MCF 10A (cell line): ENCODE measurements around the gene RAD51D. TPM values are rescaled to one million over a fixed set of nuclear protein-coding genes. Genes with fewer than 3 reads are reported as not detected.

Source experiments
- BruUV-seq: library from RNA; stranded (reverse); fragments of 400-500 nt; replicated peaks from 2 replicates; lab custom pipeline; 2021; lab: Mats Ljungman, UMichigan
- CTCF ChIA-PET: fragments of 300-600 bp; sonication (Branson Sonifier 250); formaldehyde crosslinking; extraction: SDS; loops from one replicate; lab custom pipeline; 2021; ENCODE audit warnings: antibody characterized with exemption, inconsistent platforms; lab: Yijun Ruan, JAX
- POLR2A ChIA-PET: fragments of 300-600, 350-650 bp; sonication (Branson Sonifier 250); formaldehyde crosslinking; extraction: SDS; loops from one replicate; lab custom pipeline; 2020; ENCODE audit warnings: antibody characterized with exemption, inconsistent platforms; lab: Yijun Ruan, JAX
- DNase-seq: peaks from one replicate; pipeline ENCODE4 v3.0.0-alpha.2; 2018; ENCODE audit not compliant: unreplicated experiment
- H3K27ac Mint-ChIP-seq: one replicate; pipeline ENCODE4 v1.8.0; 2022; ENCODE audit warnings: mild to moderate bottlenecking, low read depth, mixed read lengths; ENCODE audit not compliant: unreplicated experiment
- H3K27me3 Mint-ChIP-seq: one replicate; pipeline ENCODE4 v1.8.0; 2022; ENCODE audit warnings: mixed read lengths; ENCODE audit not compliant: insufficient read depth, unreplicated experiment
- H3K36me3 Mint-ChIP-seq: one replicate; pipeline ENCODE4 v1.8.0; 2022; ENCODE audit warnings: mild to moderate bottlenecking, moderate library complexity, mixed read lengths; ENCODE audit not compliant: insufficient read depth, unreplicated experiment
- H3K4me1 Mint-ChIP-seq: one replicate; pipeline ENCODE4 v1.8.0; 2022; ENCODE audit warnings: mixed read lengths; ENCODE audit not compliant: insufficient read depth, unreplicated experiment
- H3K4me3 Mint-ChIP-seq: one replicate; pipeline ENCODE4 v1.8.0; 2022; ENCODE audit warnings: mild to moderate bottlenecking, moderate library complexity, mixed read lengths; ENCODE audit not compliant: unreplicated experiment
- H3K9me3 Mint-ChIP-seq: one replicate; pipeline ENCODE4 v1.8.0; 2022; ENCODE audit warnings: mixed read lengths; ENCODE audit not compliant: unreplicated experiment
- CTCF ChIP-seq: fragments of 200-600 bp; IDR thresholded peaks from one replicate; pipeline ENCODE4 v1.8.0; 2022; ENCODE audit warnings: antibody characterized with exemption, mild to moderate bottlenecking; ENCODE audit not compliant: unreplicated experiment
- intact Hi-C: fragments of 100-400 bp; cut with micrococcal nuclease; formaldehyde crosslinking; loops from 2 replicates; pipeline ENCODE4 v1.14.1; 2022
- total RNA-seq: library from RNA; stranded (reverse); gene quantifications from 2 replicates; pipeline ENCODE4 v1.2.3, GENCODE V29; 2022

The RAD51D gene
- total RNA-seq, 1 experiment from 2014 or later: 13.0 TPM

DNA sequence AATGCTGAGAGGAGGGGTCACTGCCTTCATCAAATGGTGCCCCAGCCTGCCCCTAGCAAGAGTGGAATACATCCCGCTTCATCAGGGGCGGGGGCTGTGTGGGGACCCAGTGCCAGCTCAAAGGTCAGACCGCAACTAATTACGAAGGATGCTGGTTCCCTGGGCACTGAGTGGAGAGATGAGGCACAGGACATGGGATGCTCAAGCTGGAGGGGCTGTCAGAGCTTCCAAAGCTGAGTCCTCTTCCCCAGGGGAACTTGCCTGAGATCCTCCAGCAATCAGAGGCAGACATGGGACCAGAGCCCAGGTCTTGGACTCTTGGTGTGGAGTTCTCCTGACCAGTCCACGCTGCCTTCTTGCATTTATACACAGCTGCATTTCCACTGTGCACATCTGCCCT, 46.9 kb upstream of the RAD51D start:
- Mint-ChIP-seq H3K4me3 (no peak overlapping the region), H3K27me3 (no peaks in the 10 kb centered on the region), H3K9me3 (no peaks in the 10 kb centered on the region), H3K27ac (no peak overlapping the region), H3K4me1 (peaks cover 5% of the 10 kb centered on the region), H3K36me3 (no peaks in the 10 kb centered on the region)
- DNase-seq: no peak
- intact Hi-C loops: no loop called here
- BruUV-seq: no TSS peak
- ChIA-PET CTCF (interaction anchor here (0.5 to 2.0 kb wide), 4 partner anchors 23 to 367 kb away, joined by 3 to 7 read pairs (median 4); no protein-coding TSS in a partner anchor), POLR2A (interaction anchor here (1.1 kb wide), 1 partner anchor 205 kb away, joined by 3 read pairs; the partner anchor contains the start of genes CCT6B and ZNF830)
- no peak for TF ChIP-seq CTCF

DNA sequence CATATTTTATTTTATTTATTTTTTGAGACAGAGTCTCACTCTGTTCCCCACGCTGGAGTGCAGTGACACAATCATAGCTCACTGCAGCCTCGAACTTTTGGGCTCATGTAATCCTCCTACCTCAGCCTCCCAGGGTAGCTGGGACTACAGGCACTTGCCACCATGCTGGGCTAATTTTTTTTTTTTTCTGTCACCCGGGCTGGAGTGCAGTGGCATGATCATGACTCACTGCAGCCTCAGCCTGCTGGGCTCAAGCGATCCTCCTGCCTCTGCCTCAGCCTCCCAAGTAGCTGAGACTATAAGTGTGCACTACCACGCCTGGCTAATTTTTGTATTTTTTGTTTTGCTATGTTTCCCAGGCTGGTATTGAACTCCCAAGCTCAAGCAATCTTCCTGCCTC, 45.1 kb upstream of the RAD51D start:
- Mint-ChIP-seq H3K4me3 (no peak overlapping the region), H3K27me3 (no peaks in the 10 kb centered on the region), H3K36me3 (no peaks in the 10 kb centered on the region), H3K4me1 (peaks cover 10% of the 10 kb centered on the region), H3K27ac (no peak overlapping the region), H3K9me3 (no peaks in the 10 kb centered on the region)
- ChIA-PET CTCF (interaction anchor here (0.6 to 2.0 kb wide), 3 partner anchors 64 to 350 kb away, joined by 3 to 7 read pairs (median 6); no protein-coding TSS in a partner anchor), POLR2A (interaction anchor here (0.6 kb wide), 1 partner anchor 74 kb away, joined by 3 read pairs; no protein-coding TSS in a partner anchor)
- DNase-seq: no peak
- intact Hi-C loops: no loop called here
- no TSS peak for BruUV-seq
- TF ChIP-seq CTCF: no peak

GRCh38 chr17:35163886-35164285, 44.2 kb upstream of the RAD51D start:
- BruUV-seq: no TSS peak
- no peaks in the 10 kb centered on the region for H3K9me3 Mint-ChIP-seq
- no peak for DNase-seq
- no peak overlapping the region for H3K4me3 Mint-ChIP-seq
- H3K27ac Mint-ChIP-seq: no peak overlapping the region
- POLR2A ChIA-PET: no interaction called here
- no peaks in the 10 kb centered on the region for H3K27me3 Mint-ChIP-seq
- no peak for TF ChIP-seq CTCF
- intact Hi-C loops: no loop called here
- CTCF ChIA-PET: interaction anchor here (0.7 kb wide), 1 partner anchor 22 kb away, joined by 3 read pairs; no protein-coding TSS in a partner anchor
- no peaks in the 10 kb centered on the region for H3K36me3 Mint-ChIP-seq
- H3K4me1 Mint-ChIP-seq: peaks cover 16% of the 10 kb centered on the region

- no peaks in the 10 kb centered on the region for H3K36me3 Mint-ChIP-seq
- H3K27me3 Mint-ChIP-seq: no peaks in the 10 kb centered on the region
- intact Hi-C loops: no loop called here
- no peak overlapping the region for H3K4me3 Mint-ChIP-seq
- TF ChIP-seq CTCF: no peak
- ChIA-PET CTCF (interaction anchor here (0.6 to 0.8 kb wide), 3 partner anchors 10 to 371 kb away, joined by 3 read pairs; no protein-coding TSS in a partner anchor), POLR2A (no interaction called here)
- no peaks in the 10 kb centered on the region for H3K9me3 Mint-ChIP-seq
- no peak overlapping the region for H3K27ac Mint-ChIP-seq
- no peak for DNase-seq
- no TSS peak for BruUV-seq
- peaks cover 15% of the 10 kb centered on the region for H3K4me1 Mint-ChIP-seq
These were observed 43.1 kb upstream of the RAD51D start for GRCh38 chr17:35162755-35163154.
